MCF 10A (cell line): ENCODE data around the gene TMEM201. TPM values are rescaled to one million over a fixed set of nuclear protein-coding genes. Genes with fewer than 3 reads are reported as not detected.

Experiments
- BruUV-seq: library from RNA; stranded (reverse); fragments of 400-500 nt; replicated peaks from 2 replicates; lab custom pipeline; 2021; lab: Mats Ljungman, UMichigan
- CTCF ChIA-PET: fragments of 300-600 bp; sonication (Branson Sonifier 250); formaldehyde crosslinking; extraction: SDS; loops from one replicate; lab custom pipeline; 2021; ENCODE audit warnings: antibody characterized with exemption, inconsistent platforms; lab: Yijun Ruan, JAX
- POLR2A ChIA-PET: fragments of 300-600, 350-650 bp; sonication (Branson Sonifier 250); formaldehyde crosslinking; extraction: SDS; loops from one replicate; lab custom pipeline; 2020; ENCODE audit warnings: antibody characterized with exemption, inconsistent platforms; lab: Yijun Ruan, JAX
- DNase-seq: peaks from one replicate; pipeline ENCODE4 v3.0.0-alpha.2; 2018; ENCODE audit not compliant: unreplicated experiment
- H3K27ac Mint-ChIP-seq: one replicate; pipeline ENCODE4 v1.8.0; 2022; ENCODE audit warnings: mild to moderate bottlenecking, low read depth, mixed read lengths; ENCODE audit not compliant: unreplicated experiment
- H3K27me3 Mint-ChIP-seq: one replicate; pipeline ENCODE4 v1.8.0; 2022; ENCODE audit warnings: mixed read lengths; ENCODE audit not compliant: insufficient read depth, unreplicated experiment
- H3K36me3 Mint-ChIP-seq: one replicate; pipeline ENCODE4 v1.8.0; 2022; ENCODE audit warnings: mild to moderate bottlenecking, moderate library complexity, mixed read lengths; ENCODE audit not compliant: insufficient read depth, unreplicated experiment
- H3K4me1 Mint-ChIP-seq: one replicate; pipeline ENCODE4 v1.8.0; 2022; ENCODE audit warnings: mixed read lengths; ENCODE audit not compliant: insufficient read depth, unreplicated experiment
- H3K4me3 Mint-ChIP-seq: one replicate; pipeline ENCODE4 v1.8.0; 2022; ENCODE audit warnings: mild to moderate bottlenecking, moderate library complexity, mixed read lengths; ENCODE audit not compliant: unreplicated experiment
- H3K9me3 Mint-ChIP-seq: one replicate; pipeline ENCODE4 v1.8.0; 2022; ENCODE audit warnings: mixed read lengths; ENCODE audit not compliant: unreplicated experiment
- CTCF ChIP-seq: fragments of 200-600 bp; IDR thresholded peaks from one replicate; pipeline ENCODE4 v1.8.0; 2022; ENCODE audit warnings: antibody characterized with exemption, mild to moderate bottlenecking; ENCODE audit not compliant: unreplicated experiment
- intact Hi-C: fragments of 100-400 bp; cut with micrococcal nuclease; formaldehyde crosslinking; loops from 2 replicates; pipeline ENCODE4 v1.14.1; 2022
- total RNA-seq: library from RNA; stranded (reverse); gene quantifications from 2 replicates; pipeline ENCODE4 v1.2.3, GENCODE V29; 2022

TMEM201 gene
- total RNA-seq, 1 experiment from 2014 or later = 11.1 TPM

- TF ChIP-seq CTCF = no peak
- intact Hi-C loops = no loop called here
- no peaks in the 10 kb centered on the region for H3K27me3 Mint-ChIP-seq
- POLR2A ChIA-PET = interaction anchor here (0.7 to 1.9 kb wide), 3 partner anchors 37 to 123 kb away, joined by 3 to 7 read pairs (median 3); no protein-coding TSS in a partner anchor
- no TSS peak for BruUV-seq
- DNase-seq = no peak
- peak overlapping the region; percentile 73 for H3K27ac Mint-ChIP-seq
- H3K4me3 Mint-ChIP-seq = no peak overlapping the region
- CTCF ChIA-PET = interaction anchor here (0.6 to 2.6 kb wide), 4 partner anchors 17 to 307 kb away, joined by 3 to 18 read pairs (median 3); no protein-coding TSS in a partner anchor
- no peaks in the 10 kb centered on the region for H3K36me3 Mint-ChIP-seq
- no peaks in the 10 kb centered on the region for H3K9me3 Mint-ChIP-seq
- H3K4me1 Mint-ChIP-seq = peaks cover 12% of the 10 kb centered on the region
Measured at GRCh38 chr1:9643351-9644256, 54.9 kb downstream of the TMEM201 start.

GRCh38 chr1:9646037-9646436, 57.3 kb downstream of the TMEM201 start:
- H3K36me3 Mint-ChIP-seq = no peaks in the 10 kb centered on the region
- H3K9me3 Mint-ChIP-seq = no peaks in the 10 kb centered on the region
- no peak overlapping the region for H3K27ac Mint-ChIP-seq
- H3K4me3 Mint-ChIP-seq = no peak overlapping the region
- no peak for TF ChIP-seq CTCF
- H3K4me1 Mint-ChIP-seq = peaks cover 12% of the 10 kb centered on the region
- POLR2A ChIA-PET = no interaction called here
- no peak for DNase-seq
- CTCF ChIA-PET = interaction anchor here (0.6 kb wide), 1 partner anchor 156 kb away, joined by 3 read pairs; no protein-coding TSS in a partner anchor
- BruUV-seq = no TSS peak
- H3K27me3 Mint-ChIP-seq = no peaks in the 10 kb centered on the region
- intact Hi-C loops = no loop called here

- ChIA-PET CTCF (interaction anchor here (0.8 kb wide), 1 partner anchor 220 kb away, joined by 3 read pairs; no protein-coding TSS in a partner anchor), POLR2A (no interaction called here)
- no peak for DNase-seq
- Mint-ChIP-seq H3K9me3 (no peaks in the 10 kb centered on the region), H3K27me3 (no peaks in the 10 kb centered on the region), H3K27ac (no peak overlapping the region), H3K4me1 (peaks cover 12% of the 10 kb centered on the region), H3K36me3 (no peaks in the 10 kb centered on the region), H3K4me3 (no peak overlapping the region)
- intact Hi-C loops = no loop called here
- no peak for TF ChIP-seq CTCF
- BruUV-seq = no TSS peak
Measured at GRCh38 chr1:9648171-9648570, 59.5 kb downstream of the TMEM201 start.

DNA sequence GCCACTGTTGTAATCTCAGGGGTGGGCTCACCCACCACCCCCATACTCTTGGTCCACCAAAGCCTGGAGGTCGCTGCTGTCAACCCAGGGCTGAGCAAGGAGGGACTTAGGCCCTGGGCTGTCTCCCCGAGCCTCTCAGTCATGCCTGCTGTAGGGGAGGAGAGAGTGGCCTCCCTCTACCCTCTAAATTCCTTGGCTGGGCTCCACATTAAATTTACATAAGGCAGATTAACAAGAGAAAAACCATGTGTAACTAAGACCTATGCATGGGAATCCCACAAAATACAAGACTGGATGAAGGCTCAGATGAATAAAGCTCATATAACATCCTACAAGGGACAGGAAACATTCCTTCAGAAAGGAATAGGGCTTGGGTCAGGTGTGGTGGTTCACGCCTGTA, 61.1 kb downstream of the TMEM201 start:
- no peaks in the 10 kb centered on the region for H3K27me3 Mint-ChIP-seq
- no peaks in the 10 kb centered on the region for H3K9me3 Mint-ChIP-seq
- ChIA-PET POLR2A (no interaction called here), CTCF (interaction anchor here (0.7 kb wide), 1 partner anchor 383 kb away, joined by 5 read pairs; no protein-coding TSS in a partner anchor)
- BruUV-seq = no TSS peak
- H3K4me1 Mint-ChIP-seq = peaks cover under 1% of the 10 kb centered on the region
- no peak for DNase-seq
- no peak overlapping the region for H3K4me3 Mint-ChIP-seq
- no peak for TF ChIP-seq CTCF
- no peaks in the 10 kb centered on the region for H3K36me3 Mint-ChIP-seq
- intact Hi-C loops = no loop called here
- no peak overlapping the region for H3K27ac Mint-ChIP-seq
